Cortex of kidney (tissue), 1 donor: ENCODE data around the gene TST.

Source experiments
- DNase-seq: peaks from one replicate; lab custom pipeline; 2025; lab: John Stamatoyannopoulos, UW

The TST gene

DNA sequence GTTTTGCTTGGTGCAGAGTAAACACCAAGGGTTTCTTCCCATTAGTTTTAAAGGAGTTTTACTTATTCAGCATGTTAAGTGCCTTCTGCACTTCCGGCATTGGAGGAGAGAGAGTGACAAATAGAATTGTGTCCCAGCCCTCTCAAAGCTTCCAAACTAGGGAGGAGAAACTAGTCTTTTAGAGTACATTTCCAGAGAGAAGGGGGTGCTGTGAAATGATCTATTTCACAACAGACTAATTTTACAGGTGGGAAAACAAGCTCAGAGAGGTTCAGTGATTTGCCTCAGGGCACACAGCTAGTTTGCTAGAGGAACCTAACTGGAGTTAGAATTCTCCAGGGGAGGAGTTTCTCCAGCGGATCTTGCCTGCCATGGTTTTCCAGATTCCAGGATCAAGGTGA is 12.9 kb upstream of the TST start:
- no peak for DNase-seq

- DNase-seq: no peak
Measured at GRCh38 chr22:37030560-37031281, 11.5 kb upstream of the TST start.

DNA sequence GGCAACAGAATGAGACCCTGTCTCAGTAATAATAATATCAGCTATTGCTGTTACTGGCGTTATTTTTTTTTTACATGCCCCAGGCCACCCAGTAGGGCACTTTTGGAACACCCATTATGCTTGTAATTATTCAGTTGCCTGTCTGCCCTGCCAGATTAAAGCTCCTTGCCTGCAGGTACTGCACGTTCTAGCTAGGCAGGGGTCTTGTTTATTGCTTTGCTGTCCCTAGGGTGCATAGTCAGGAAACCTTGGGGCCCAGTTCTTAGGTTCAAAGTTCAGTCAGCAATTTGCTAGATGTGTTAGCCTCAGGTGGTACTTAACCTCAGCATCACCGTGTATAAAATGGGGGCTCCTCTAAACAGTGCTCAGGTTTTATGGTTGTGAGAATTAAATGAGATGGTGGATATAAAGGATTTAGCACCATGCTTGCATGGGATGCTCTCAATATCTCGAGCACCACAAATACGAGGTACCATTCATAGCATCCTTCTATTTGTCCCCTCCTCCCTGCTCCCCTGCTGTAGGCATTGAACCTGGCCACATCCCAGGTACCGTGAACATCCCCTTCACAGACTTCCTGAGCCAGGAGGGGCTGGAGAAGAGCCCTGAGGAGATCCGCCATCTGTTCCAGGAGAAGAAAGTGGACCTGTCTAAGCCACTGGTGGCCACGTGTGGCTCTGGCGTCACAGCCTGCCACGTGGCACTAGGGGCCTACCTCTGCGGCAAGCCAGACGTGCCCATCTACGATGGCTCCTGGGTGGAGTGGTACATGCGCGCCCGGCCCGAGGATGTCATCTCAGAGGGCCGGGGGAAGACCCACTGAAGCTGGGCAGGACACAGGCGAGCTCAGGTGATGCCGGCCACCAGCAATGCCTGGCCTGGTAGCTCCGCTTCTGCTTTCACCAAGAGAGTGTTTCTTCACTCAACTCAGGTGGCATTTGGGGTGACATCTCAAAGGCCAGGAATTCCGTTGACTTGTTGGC is 9.7 kb upstream of the TST start:
- no peak for DNase-seq

DNA sequence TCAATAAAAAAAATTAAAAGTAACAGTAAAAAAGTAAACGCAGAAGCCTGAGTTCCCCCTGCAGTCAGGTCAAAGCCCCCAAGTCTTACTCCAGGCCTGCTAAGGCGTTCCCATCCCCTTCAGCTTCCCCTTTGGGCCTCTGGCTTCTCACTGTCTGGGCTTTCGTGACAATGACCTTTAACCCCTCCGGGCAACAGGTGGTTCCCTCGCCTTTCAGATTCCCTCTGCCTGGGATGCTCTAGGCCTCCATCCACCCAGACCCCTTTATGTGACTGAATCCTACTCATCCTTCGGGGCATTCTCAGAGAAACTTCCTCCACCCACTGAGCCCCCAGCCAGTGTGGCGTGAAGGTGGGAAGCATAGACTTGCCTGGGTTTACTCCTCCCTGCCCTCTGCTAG is 8.3 kb upstream of the TST start:
- no peak for DNase-seq

DNA sequence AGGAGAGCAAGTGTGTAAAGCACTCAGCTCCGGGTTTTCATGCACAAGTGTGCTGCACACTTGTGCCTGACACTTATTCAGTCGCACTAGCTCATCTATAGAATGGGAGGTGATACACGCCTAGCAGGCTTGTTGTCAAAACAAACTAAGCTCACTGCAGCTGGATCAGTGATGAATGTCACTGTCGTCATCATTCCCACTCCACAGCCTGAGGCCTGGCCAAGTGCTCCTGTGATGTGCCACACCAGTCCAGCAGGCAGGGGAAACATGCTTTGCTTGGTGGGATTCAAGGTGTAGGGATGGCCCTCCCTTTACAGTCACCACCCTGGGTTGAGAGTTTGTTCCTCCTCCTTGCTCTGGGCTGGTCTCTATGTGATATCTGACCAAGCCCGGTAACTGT is 7.1 kb upstream of the TST start:
- no peak for DNase-seq

GRCh38 chr22:37025500-37026070 is 6.3 kb upstream of the TST start:
- DNase-seq: no peak

GRCh38 chr22:37024339-37025157 is 5.3 kb upstream of the TST start:
- DNase-seq: no peak

- DNase-seq: no peak
Measured at GRCh38 chr22:37023743-37024338, 4.6 kb upstream of the TST start.

- DNase-seq: no peak
Measured at GRCh38 chr22:37022483-37023337, 3.5 kb upstream of the TST start.

GRCh38 chr22:37021710-37022482 is 2.6 kb upstream of the TST start:
- no peak for DNase-seq

- DNase-seq: no peak
Measured at GRCh38 chr22:37021041-37021440, 1.8 kb upstream of the TST start.

DNA sequence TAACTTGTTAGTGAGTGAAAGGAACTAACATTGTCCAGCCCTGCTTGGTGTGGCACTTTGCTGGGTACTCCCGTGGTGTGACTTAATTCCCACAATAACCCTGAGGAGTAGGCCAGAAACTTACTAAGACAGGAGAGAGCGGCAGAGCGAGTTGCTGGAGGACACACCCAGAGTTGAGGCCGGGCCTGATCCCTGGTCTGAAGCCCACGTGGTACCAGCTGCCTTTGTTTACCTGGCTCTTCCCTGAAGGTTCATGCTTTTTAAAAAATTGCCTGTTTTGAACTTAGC is 889 bp upstream of the TST start:
- no peak for DNase-seq

DNA sequence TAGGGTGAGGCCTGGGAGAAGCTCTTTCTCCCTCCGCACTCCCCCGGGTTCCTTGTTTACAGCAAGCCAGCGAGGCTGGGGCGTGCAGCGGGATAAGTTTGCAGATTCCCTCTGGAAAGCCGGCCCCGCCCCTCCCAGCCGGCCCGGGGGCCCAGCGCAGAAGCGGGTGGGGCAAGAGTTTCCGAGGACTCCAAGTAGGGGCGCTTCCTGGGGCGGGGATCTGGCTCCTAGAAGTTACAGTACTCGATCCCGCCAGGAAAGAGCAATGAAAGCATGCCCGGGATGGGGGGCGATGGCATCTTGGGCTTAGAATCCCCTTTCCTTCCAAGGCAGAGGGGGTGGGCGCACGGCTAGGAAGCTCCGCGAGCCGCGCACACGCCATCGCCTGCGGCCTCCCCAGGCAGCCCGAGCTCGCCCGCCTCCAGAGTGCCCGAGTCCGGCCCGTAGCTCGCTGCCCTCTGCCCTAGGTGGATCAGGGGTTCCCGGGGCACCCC is 385 bp downstream of the TST start:
- no peak for DNase-seq

GRCh38 chr22:37018086-37018814 is 997 bp downstream of the TST start:
- DNase-seq: no peak

DNA sequence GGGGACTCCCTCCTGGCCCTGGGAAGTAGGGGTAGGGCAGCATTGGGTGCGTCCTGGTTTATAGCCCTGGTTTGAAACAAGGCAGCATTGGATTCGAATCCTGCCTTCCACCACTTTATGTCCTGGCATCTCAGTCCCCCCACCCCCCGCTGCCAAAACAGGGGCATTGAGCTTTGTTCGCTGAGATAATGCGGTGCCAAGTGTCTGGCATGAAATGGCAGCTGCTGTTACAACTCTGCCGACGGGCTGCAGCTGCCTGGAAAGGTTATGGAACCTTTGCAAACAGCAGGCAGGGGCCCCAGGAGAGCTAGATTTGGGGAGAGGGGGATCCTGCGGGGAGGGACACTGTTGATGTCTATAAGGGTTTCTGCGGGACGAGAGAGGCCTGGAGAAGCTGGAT is 1.9 kb downstream of the TST start:
- no peak for DNase-seq

GRCh38 chr22:37016134-37016910 is 2.9 kb downstream of the TST start:
- no peak for DNase-seq

DNA sequence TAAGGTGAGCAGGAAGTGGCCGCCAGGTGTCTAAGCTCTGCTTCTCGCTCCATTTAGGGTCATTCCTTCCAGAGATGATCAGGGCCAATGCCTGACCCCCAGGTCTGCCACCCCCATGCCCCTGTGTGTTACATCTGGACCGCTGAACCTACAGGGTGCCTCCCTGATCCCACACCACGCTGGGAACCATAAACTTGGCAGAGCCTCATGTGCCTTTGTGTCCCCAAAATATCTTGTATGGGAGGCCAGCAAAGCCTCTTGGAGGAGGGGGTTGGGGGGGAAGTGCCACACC is 3.7 kb downstream of the TST start:
- no peak for DNase-seq

DNA sequence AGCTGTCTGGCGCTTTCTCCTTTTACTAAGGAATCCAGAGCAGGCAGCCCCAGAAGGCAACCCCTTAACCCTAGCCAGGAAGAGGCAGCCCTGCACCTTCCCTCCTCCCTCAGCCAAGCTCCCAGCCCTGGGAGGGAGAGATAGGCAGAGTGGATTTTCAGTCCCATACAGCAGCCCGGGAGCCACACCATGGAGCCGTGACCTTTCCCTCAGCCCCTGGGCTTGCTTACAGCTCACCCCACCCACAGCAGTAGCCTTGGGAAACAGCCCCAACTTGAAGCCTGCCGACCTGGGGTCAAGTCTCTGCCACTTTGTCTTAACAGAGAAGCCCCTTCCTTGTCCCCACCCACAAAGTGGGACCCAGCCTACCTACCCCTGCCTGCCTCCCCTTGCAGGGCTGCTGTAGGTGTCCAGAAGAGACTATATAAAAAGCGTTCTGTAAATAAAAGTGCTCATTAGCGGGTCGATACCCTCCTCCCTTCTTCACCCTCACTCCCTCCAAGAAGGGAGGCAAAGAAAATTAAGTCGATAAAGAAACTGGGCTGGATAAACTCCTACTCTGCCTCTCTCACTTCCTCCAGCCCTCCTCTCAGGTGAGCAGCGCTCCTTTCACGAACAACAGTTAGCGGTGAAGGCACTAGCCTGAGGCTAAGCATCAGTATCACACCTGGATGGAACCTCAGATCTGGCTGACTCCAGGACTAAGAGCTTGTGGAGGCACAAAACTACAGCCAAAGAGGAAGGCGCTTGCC is 4.2 kb downstream of the TST start:
- no peak for DNase-seq
